ENCODE results near the gene TUBB4A. TPM values are rescaled to one million over a fixed set of nuclear protein-coding genes. Genes with fewer than 3 reads are reported as not detected.

Gene TUBB4A
- total and polyA plus RNA-seq, 9 donors, result 0.88 to 47.1 (median 3.2) TPM; not detected in 2

DNA sequence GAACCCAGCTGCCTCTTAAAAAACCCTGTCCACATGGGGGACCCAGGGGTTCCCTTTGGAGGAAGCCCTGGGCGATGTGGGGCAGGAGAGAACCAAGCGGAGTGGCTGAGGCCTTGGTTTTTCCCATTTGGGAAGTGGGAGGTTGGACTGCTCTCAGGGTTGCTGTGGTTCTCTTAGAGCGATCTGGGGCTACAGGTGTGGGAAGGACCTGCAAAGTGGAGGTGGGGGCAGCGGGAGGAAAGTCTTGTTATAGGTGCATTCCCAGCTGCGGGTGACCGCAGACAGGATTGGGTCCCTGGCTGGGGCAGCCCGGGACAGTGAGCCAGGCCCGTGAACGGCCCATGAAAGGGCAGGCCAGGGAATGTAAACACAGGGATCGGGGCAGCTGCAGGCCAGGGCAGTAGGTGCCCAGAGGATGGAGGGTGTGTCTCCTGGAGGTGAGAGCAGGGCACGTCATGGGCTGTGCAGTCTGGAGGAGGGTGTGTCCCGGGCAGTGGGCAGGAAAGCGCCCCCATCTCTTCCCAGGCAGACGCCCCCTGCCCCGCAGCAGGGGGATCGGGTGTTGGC is 43.3 kb downstream of the TUBB4A start:
- WGBS, 3 donors, result 17 to 24% (median 23%) methylated on average over 12 to 16 of the region's 16 CpGs
- H3K27me3 ChIP-seq, result no peaks in the 10 kb centered on the region
- peaks cover 0 to 9% of the 10 kb centered on the region in 2 donors for H3K9me3 ChIP-seq
- peak overlapping the region; percentile 28 to 75 for H3K27ac ChIP-seq
- no peaks in the 10 kb centered on the region for H3K36me3 ChIP-seq
- H3K4me3 ChIP-seq, result peak overlapping the region; percentile 76
- peaks cover 10% of the 10 kb centered on the region for H3K4me1 ChIP-seq (ENCODE audit: insufficient read depth)
- intact Hi-C loops (cut with DNase I), result no loop called here
- TF ChIP-seq, protein P1, sequence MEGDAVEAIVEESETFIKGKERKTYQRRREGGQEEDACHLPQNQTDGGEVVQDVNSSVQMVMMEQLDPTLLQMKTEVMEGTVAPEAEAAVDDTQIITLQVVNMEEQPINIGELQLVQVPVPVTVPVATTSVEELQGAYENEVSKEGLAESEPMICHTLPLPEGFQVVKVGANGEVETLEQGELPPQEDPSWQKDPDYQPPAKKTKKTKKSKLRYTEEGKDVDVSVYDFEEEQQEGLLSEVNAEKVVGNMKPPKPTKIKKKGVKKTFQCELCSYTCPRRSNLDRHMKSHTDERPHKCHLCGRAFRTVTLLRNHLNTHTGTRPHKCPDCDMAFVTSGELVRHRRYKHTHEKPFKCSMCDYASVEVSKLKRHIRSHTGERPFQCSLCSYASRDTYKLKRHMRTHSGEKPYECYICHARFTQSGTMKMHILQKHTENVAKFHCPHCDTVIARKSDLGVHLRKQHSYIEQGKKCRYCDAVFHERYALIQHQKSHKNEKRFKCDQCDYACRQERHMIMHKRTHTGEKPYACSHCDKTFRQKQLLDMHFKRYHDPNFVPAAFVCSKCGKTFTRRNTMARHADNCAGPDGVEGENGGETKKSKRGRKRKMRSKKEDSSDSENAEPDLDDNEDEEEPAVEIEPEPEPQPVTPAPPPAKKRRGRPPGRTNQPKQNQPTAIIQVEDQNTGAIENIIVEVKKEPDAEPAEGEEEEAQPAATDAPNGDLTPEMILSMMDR (IDR thresholded peaks at IDR 0.05), result no peak
- TF ChIP-seq POLR2A (IDR thresholded peaks at IDR 0.05) (no peak), EP300 (IDR thresholded peaks at IDR 0.05) (no peak)
- peak in 3 of 5 donors; percentile 13 to 52 (median 41) for DNase-seq

DNA sequence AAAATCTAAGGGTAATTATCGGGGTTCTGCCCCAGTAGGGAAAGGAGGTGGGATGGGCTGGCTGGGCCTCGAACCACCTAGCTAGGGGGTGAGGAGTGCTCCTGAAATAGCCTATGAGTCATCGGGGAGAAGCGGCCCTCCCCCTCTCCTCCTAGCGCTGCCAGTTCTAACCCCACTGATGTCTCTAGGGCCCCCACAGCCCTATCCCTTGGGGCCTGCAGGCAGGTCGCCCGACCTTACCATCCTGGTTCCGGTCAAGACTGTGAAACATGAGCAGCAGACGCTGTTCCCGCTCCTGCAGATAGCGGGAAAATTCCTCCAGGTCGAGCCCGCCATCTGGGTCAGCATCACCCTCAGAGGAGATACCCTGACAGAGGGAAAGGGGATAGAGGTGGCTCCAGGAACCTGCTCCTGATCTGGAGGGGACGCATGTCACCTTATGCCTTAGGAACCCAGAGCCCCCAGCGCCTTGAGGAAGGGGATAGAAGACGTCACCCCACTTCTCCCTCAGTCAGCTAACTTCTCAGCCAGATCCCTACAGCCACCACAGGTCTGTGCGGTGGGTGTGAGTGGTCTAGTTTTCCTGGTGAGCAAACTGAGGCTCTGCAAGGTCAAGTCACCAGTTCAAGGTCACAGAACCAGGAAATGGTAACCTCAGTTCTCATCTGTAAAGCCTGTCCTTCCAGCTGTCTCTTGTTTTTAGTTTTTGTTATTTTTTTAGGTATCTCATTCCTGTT is 44.0 kb downstream of the TUBB4A start:
- Histone ChIP-seq H3K4me1 (ENCODE audit: insufficient read depth) (peaks cover 10% of the 10 kb centered on the region), H3K27ac (no peak overlapping the region), H3K27me3 (no peaks in the 10 kb centered on the region), H3K4me3 (peak overlapping the region; percentile 76), H3K9me3 (peaks cover 0 to 10% of the 10 kb centered on the region in 2 donors), H3K36me3 (no peaks in the 10 kb centered on the region)
- TF ChIP-seq EP300 (IDR thresholded peaks at IDR 0.05) (no peak), POLR2A (IDR thresholded peaks at IDR 0.05) (no peak)
- TF ChIP-seq, protein P1 (IDR thresholded peaks at IDR 0.05), result no peak
- WGBS, 3 donors, result 69 to 73% (median 69%) methylated on average over 17 of the region's 17 CpGs
- intact Hi-C loops (cut with DNase I), result no loop called here
- DNase-seq, result peak in 4 of 5 donors; percentile 12 to 52 (median 30)

DNA sequence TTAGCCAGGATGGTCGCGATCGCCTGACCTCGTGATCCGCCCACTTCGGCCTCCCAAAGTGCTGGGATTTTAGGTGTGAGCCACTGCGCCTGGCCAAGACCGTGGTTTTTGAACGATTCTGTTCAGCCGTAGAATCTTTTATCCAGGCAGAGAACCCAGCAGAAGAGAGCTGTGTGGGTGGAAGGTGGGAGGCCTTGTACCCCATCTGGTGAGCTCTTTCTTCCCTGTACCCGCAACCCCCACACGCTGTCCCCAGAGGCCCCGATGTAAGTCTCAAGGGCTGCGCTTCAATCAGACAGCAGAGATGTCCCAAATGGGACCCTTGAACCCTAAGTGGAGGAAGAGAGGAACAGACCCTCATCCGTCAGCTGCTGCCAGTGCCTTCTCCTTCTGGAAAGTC is 46.2 kb downstream of the TUBB4A start:
- Histone ChIP-seq H3K4me1 (ENCODE audit: insufficient read depth) (peaks cover 10% of the 10 kb centered on the region), H3K27me3 (no peaks in the 10 kb centered on the region), H3K9me3 (peaks cover 0 to 10% of the 10 kb centered on the region in 2 donors), H3K36me3 (no peaks in the 10 kb centered on the region), H3K4me3 (no peak overlapping the region), H3K27ac (no peak overlapping the region)
- WGBS, 3 donors, result 92 to 99% (median 97%) methylated on average over 15 of the region's 15 CpGs
- TF ChIP-seq, protein P1 (IDR thresholded peaks at IDR 0.05), result no peak
- TF ChIP-seq POLR2A (IDR thresholded peaks at IDR 0.05) (no peak), EP300 (IDR thresholded peaks at IDR 0.05) (no peak)
- intact Hi-C loops (cut with DNase I), result no loop called here
- DNase-seq, result no peak

DNA sequence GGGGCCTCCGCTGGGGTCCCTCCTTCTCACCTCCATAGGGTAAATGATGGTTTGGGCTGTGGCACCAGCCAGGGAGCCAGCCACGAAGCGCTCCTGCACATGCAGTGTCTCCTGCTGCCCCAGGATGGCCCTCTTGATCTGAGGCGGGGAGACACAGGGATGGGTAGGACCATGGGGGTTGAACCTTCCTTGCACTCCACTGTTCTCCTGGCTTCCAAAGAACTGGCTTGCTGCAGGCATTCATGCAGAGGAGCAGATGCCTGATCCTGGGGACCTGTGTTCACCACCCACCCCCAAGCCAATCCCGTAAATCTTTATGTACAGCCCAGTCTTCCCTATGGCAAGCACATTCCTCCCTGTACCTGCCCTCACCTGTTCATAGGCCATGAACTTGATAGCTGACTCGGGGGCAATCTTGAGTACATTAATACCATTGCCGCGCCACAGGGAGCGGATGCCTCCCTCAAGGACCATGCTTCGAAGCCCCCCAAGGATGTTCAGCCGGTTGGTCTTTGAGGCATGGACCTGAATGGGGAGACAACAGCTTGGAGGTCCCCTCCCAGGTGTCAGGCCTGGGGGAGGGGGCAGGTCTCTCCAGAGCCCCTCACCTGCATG is 48.1 kb downstream of the TUBB4A start:
- no peak for DNase-seq
- WGBS, 3 donors, result 96 to 99% (median 98%) methylated on average over 11 of the region's 11 CpGs
- Histone ChIP-seq H3K4me3 (no peak overlapping the region), H3K4me1 (ENCODE audit: insufficient read depth) (peaks cover 9% of the 10 kb centered on the region), H3K36me3 (no peaks in the 10 kb centered on the region), H3K27me3 (no peaks in the 10 kb centered on the region), H3K27ac (no peak overlapping the region), H3K9me3 (peaks cover 0 to 10% of the 10 kb centered on the region in 2 donors)
- no peak for TF ChIP-seq POLR2A (IDR thresholded peaks at IDR 0.05)
- TF ChIP-seq, protein P1 (IDR thresholded peaks at IDR 0.05), result no peak
- no peak for TF ChIP-seq EP300 (IDR thresholded peaks at IDR 0.05)
- intact Hi-C loops (cut with DNase I), result no loop called here
